H1 (cell line): ENCODE data around the gene UVRAG. TPM values are rescaled to one million over a fixed set of nuclear protein-coding genes. Genes with fewer than 3 reads are reported as not detected.

Source experiments
- ASH2L ChIP-seq: fragments of 200-600, 300-600 bp; sonication (generic); IDR thresholded peaks from one replicate; pipeline ENCODE4 v1.7.1; 2017; ENCODE audit warnings: low read length
- EGR1 ChIP-seq: IDR thresholded peaks from 2 replicates; pipeline ENCODE4 v1.6.1; 2011; ENCODE audit warnings: low read depth, low read length, borderline replicate concordance
- POLR2A ChIP-seq, 2 experiments: IDR thresholded peaks; 1 replicate in 1 of 2; 2 replicates in 1 of 2; pipeline ENCODE4 v1.6.1; 2011; ENCODE audit warnings: low read depth in 2 of 2, low read length in 2 of 2, mild to moderate bottlenecking in 2 of 2; ENCODE audit errors: control extremely low read depth in 1 of 2
- TEAD4 ChIP-seq: IDR thresholded peaks from 2 replicates; pipeline ENCODE4 v1.6.1; 2012; ENCODE audit warnings: low read depth, low read length, inconsistent platforms, mixed read lengths
- polyA plus RNA-seq, 7 experiments: library from polyadenylated mRNA; depleted of rRNA in 3 of 7; stranded (reverse) in 5 of 7; unstranded in 2 of 7; fragments of >200 nt in 5 of 7; fragments of 200-250 nt in 2 of 7; gene quantifications; 1 replicate in 5 of 7; 2 replicates in 1 of 7; 4 replicates in 1 of 7; pipeline versions ENCODE4 v1.2.1 to v1.2.3, GENCODE V29; 2011 to 2013; ENCODE audit warnings: missing spikeins in 2 of 7, mixed read lengths in 2 of 7
- total RNA-seq: library from RNA; stranded (reverse); fragmentation: NEBNext Ultra II Directional; extraction: Animal tissue kit (Norgen Biotek cat#: 25700); gene quantifications from 2 replicates; pipeline ENCODE4 v1.2.1, GENCODE V29; 2021
- TF ChIP-seq, protein P1 (sequence below): fragments of 300-600 bp; sonication (generic); IDR thresholded peaks from 2 replicates; pipeline ENCODE4 v1.7.1; 2012; ENCODE audit warnings: low read length, moderate library complexity, mild to moderate bottlenecking, inconsistent platforms; ENCODE audit not compliant: insufficient replicate concordance
- TF ChIP-seq, protein P2 (sequence below): IDR thresholded peaks from 2 replicates; pipeline ENCODE4 v1.6.1; 2012; ENCODE audit warnings: inconsistent platforms
- TF ChIP-seq, protein P3 (sequence below): IDR thresholded peaks from 2 replicates; pipeline ENCODE4 v1.6.1; 2012; ENCODE audit warnings: low read length, inconsistent platforms

UVRAG gene
- total and polyA plus RNA-seq, 2 of the 8 experiments (the other 6 are each of a cell fraction or from before 2014, with no cell fraction given), result 5.5 to 14.7 TPM

DNA sequence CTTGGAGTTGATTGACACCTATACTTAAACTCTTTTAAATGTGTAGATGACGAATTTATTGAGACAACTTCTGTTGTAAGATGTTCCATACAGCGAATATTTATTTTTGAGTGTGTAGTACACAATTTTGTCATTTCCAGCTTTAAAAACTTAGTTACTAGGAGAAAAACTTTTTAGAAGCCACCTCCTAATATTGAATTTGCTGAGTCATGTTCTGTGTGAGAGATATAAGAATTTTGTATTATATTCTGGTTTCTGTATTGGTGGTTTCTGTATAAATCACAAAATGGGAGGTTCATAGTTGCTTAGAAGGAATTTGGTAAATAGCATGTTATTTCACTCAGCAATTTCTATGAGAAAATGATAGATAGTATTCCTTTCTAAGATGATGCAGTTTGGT lies 220.0 kb downstream of the UVRAG start (continued):
- TF ChIP-seq, protein P1, sequence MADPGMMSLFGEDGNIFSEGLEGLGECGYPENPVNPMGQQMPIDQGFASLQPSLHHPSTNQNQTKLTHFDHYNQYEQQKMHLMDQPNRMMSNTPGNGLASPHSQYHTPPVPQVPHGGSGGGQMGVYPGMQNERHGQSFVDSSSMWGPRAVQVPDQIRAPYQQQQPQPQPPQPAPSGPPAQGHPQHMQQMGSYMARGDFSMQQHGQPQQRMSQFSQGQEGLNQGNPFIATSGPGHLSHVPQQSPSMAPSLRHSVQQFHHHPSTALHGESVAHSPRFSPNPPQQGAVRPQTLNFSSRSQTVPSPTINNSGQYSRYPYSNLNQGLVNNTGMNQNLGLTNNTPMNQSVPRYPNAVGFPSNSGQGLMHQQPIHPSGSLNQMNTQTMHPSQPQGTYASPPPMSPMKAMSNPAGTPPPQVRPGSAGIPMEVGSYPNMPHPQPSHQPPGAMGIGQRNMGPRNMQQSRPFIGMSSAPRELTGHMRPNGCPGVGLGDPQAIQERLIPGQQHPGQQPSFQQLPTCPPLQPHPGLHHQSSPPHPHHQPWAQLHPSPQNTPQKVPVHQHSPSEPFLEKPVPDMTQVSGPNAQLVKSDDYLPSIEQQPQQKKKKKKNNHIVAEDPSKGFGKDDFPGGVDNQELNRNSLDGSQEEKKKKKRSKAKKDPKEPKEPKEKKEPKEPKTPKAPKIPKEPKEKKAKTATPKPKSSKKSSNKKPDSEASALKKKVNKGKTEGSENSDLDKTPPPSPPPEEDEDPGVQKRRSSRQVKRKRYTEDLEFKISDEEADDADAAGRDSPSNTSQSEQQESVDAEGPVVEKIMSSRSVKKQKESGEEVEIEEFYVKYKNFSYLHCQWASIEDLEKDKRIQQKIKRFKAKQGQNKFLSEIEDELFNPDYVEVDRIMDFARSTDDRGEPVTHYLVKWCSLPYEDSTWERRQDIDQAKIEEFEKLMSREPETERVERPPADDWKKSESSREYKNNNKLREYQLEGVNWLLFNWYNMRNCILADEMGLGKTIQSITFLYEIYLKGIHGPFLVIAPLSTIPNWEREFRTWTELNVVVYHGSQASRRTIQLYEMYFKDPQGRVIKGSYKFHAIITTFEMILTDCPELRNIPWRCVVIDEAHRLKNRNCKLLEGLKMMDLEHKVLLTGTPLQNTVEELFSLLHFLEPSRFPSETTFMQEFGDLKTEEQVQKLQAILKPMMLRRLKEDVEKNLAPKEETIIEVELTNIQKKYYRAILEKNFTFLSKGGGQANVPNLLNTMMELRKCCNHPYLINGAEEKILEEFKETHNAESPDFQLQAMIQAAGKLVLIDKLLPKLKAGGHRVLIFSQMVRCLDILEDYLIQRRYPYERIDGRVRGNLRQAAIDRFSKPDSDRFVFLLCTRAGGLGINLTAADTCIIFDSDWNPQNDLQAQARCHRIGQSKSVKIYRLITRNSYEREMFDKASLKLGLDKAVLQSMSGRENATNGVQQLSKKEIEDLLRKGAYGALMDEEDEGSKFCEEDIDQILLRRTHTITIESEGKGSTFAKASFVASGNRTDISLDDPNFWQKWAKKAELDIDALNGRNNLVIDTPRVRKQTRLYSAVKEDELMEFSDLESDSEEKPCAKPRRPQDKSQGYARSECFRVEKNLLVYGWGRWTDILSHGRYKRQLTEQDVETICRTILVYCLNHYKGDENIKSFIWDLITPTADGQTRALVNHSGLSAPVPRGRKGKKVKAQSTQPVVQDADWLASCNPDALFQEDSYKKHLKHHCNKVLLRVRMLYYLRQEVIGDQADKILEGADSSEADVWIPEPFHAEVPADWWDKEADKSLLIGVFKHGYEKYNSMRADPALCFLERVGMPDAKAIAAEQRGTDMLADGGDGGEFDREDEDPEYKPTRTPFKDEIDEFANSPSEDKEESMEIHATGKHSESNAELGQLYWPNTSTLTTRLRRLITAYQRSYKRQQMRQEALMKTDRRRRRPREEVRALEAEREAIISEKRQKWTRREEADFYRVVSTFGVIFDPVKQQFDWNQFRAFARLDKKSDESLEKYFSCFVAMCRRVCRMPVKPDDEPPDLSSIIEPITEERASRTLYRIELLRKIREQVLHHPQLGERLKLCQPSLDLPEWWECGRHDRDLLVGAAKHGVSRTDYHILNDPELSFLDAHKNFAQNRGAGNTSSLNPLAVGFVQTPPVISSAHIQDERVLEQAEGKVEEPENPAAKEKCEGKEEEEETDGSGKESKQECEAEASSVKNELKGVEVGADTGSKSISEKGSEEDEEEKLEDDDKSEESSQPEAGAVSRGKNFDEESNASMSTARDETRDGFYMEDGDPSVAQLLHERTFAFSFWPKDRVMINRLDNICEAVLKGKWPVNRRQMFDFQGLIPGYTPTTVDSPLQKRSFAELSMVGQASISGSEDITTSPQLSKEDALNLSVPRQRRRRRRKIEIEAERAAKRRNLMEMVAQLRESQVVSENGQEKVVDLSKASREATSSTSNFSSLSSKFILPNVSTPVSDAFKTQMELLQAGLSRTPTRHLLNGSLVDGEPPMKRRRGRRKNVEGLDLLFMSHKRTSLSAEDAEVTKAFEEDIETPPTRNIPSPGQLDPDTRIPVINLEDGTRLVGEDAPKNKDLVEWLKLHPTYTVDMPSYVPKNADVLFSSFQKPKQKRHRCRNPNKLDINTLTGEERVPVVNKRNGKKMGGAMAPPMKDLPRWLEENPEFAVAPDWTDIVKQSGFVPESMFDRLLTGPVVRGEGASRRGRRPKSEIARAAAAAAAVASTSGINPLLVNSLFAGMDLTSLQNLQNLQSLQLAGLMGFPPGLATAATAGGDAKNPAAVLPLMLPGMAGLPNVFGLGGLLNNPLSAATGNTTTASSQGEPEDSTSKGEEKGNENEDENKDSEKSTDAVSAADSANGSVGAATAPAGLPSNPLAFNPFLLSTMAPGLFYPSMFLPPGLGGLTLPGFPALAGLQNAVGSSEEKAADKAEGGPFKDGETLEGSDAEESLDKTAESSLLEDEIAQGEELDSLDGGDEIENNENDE, result no peak
- TF ChIP-seq TEAD4 (no peak), ASH2L (no peak), EGR1 (no peak), POLR2A (IDR thresholded peaks at IDR 0.05; ENCODE audit: control extremely low read depth in 1 of 2, low read depth in 2 of 2, low read length in 2 of 2) (no peak)
- TF ChIP-seq, protein P2, sequence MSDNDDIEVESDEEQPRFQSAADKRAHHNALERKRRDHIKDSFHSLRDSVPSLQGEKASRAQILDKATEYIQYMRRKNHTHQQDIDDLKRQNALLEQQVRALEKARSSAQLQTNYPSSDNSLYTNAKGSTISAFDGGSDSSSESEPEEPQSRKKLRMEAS, result no peak
- TF ChIP-seq, protein P3, sequence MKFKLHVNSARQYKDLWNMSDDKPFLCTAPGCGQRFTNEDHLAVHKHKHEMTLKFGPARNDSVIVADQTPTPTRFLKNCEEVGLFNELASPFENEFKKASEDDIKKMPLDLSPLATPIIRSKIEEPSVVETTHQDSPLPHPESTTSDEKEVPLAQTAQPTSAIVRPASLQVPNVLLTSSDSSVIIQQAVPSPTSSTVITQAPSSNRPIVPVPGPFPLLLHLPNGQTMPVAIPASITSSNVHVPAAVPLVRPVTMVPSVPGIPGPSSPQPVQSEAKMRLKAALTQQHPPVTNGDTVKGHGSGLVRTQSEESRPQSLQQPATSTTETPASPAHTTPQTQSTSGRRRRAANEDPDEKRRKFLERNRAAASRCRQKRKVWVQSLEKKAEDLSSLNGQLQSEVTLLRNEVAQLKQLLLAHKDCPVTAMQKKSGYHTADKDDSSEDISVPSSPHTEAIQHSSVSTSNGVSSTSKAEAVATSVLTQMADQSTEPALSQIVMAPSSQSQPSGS, result no peak
